HCT116 (cell line): ENCODE results near the gene THSD7B.

Source experiments
- EGR1 ChIP-seq: IDR thresholded peaks from 2 replicates; pipeline ENCODE4 v1.6.1; 2012; ENCODE audit warnings: low read depth
- POLR2A ChIP-seq: IDR thresholded peaks from 2 replicates; pipeline ENCODE4 v1.7.0; 2011; ENCODE audit warnings: borderline replicate concordance; ENCODE audit not compliant: insufficient read depth, insufficient read length; ENCODE audit errors: extremely low read depth

- no peak for TF ChIP-seq EGR1
- TF ChIP-seq POLR2A = no peak
Observed at GRCh38 chr2:137039482-137040152, 274.3 kb downstream of the THSD7B start.
